Activated naive CD8-positive, alpha-beta T cell (primary cell): ENCODE results near the gene ATP4B.
A peak's percentile ranks its signal among the peaks of the same experiment; 100 is the strongest.

ENCODE experiments used
- H3K27ac Mint-ChIP-seq: one replicate; pipeline ENCODE4 v1.8.0; 2021; ENCODE audit warnings: mixed read lengths
- H3K27me3 Mint-ChIP-seq: one replicate; pipeline ENCODE4 v1.8.0; 2021; ENCODE audit warnings: mixed read lengths
- H3K36me3 Mint-ChIP-seq: one replicate; pipeline ENCODE4 v1.8.0; 2021; ENCODE audit warnings: mixed read lengths
- H3K4me1 Mint-ChIP-seq: one replicate; pipeline ENCODE4 v1.8.0; 2021; ENCODE audit warnings: low read depth, mixed read lengths
- H3K4me3 Mint-ChIP-seq: one replicate; pipeline ENCODE4 v1.8.0; 2021; ENCODE audit warnings: mild to moderate bottlenecking, mixed read lengths
- H3K9me3 Mint-ChIP-seq: one replicate; pipeline ENCODE4 v1.8.0; 2021; ENCODE audit warnings: low read depth, mixed read lengths

ATP4B gene

DNA sequence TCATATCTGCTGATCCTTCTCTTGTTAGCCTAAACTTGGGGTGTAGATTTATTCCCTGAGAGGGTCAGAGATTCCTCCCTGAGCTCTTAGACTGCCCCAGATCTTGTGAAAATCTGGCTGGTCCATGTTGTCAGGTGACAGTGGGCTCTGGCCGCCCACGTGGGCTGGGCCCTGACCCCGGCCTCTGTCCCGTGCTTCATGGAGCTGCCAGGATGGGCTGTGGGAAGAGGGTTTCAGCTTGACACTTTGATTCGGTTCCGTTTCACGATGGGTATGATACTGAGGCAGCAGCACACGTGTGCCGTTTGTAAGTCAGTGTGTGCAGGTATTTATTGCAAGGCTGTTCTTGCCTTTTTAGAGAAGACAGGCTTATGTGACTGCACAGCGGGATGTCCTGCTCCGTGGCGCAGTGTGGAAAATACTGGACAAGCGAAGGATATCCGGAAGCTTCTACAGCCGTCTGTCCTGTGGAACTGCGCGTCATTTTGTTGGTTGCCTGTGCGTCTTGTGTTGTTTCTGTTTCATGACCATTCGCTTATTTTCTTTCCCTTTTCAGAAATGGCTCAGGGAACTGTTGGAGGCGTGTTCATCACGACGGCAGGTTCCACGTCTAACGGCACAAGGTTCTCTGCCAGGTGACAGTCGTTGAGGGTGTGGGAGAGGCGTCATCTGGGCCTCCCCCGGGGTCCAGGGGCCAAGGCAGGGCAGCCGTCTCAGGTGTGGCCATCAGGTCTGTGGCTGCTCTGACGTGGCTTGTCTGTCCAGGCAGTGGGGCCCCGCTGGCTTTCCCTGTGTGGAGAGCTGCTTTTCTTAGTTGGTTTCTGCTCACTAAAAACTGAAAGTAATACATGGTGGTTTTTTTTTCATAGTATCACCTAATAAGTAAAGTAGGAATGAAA, 20.5 kb downstream of the ATP4B start:
- peaks cover 28% of the 10 kb centered on the region for H3K36me3 Mint-ChIP-seq

DNA sequence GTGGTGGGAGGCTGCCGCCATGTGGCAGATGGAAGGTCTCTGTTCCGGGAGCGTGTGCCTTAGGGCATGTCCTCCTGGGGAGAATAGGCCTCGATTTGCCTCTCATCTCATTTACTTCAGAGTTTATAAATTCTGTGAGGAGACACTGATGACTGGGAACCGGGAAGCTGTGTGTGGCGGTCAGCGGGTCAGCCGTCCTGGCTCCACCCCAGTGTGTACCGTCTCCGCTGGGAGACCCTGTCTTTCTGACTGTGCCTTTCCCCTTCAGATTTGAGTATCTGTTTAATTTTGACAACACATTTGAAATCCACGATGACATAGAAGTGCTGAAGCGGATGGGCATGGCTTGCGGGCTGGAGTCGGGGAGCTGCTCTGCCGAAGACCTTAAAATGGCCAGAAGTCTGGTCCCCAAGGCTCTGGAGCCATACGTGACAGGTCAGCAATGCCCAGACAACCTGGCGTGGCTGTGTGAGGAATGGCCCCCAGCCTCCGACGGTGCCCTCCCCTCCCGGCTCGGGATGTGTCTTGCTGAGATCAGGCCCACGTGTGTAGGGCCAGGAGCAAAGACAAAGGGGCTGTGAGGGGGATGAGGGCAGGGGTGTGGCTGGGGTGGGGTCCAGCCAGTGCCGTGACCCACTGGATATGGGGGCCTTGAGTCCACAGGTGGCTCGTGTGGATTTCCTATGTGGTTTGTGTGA, 21.6 kb downstream of the ATP4B start:
- H3K36me3 Mint-ChIP-seq = peaks cover 20% of the 10 kb centered on the region
- peaks cover 35% of the 10 kb centered on the region for H3K4me1 Mint-ChIP-seq
- no peaks in the 10 kb centered on the region for H3K9me3 Mint-ChIP-seq
- H3K27ac Mint-ChIP-seq = no peak overlapping the region
- H3K27me3 Mint-ChIP-seq = no peaks in the 10 kb centered on the region
- H3K4me3 Mint-ChIP-seq = no peak overlapping the region

More for the DNA sequence above, 20.5 kb downstream of the ATP4B start:
- no peak overlapping the region for H3K27ac Mint-ChIP-seq
- no peak overlapping the region for H3K4me3 Mint-ChIP-seq
- H3K27me3 Mint-ChIP-seq = no peaks in the 10 kb centered on the region
- peaks cover 33% of the 10 kb centered on the region for H3K4me1 Mint-ChIP-seq
- no peaks in the 10 kb centered on the region for H3K9me3 Mint-ChIP-seq

- H3K36me3 Mint-ChIP-seq = peaks cover 20% of the 10 kb centered on the region
- no peak overlapping the region for H3K4me3 Mint-ChIP-seq
- H3K4me1 Mint-ChIP-seq = peaks cover 34% of the 10 kb centered on the region
- H3K9me3 Mint-ChIP-seq = no peaks in the 10 kb centered on the region
- no peak overlapping the region for H3K27ac Mint-ChIP-seq
- no peaks in the 10 kb centered on the region for H3K27me3 Mint-ChIP-seq
Measured at GRCh38 chr13:113635709-113636108, 22.3 kb downstream of the ATP4B start.

DNA sequence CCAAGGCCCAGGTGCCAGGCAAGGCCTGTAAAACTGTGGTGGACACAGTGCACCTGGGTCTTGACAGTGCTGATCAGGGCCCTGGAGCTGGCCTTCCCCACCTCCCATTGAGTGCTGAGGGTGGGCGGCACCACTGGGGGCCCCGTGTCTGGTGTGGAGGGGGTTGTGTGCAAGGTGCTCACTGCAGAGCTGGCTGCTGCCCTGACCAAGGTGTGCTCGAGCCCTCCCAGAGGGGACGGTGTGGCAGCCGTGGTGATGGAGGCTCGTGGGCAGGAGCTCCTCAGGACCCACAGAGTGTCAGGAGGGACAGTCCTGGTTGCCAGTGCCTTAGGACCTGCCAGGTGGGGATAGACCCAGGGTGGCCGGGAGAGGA, 23.0 kb downstream of the ATP4B start:
- peaks cover 13% of the 10 kb centered on the region for H3K36me3 Mint-ChIP-seq
- H3K9me3 Mint-ChIP-seq = no peaks in the 10 kb centered on the region
- peak overlapping the region; percentile 67 for H3K4me3 Mint-ChIP-seq
- H3K27me3 Mint-ChIP-seq = no peaks in the 10 kb centered on the region
- H3K27ac Mint-ChIP-seq = peak overlapping the region; percentile 73
- H3K4me1 Mint-ChIP-seq = peaks cover 36% of the 10 kb centered on the region

DNA sequence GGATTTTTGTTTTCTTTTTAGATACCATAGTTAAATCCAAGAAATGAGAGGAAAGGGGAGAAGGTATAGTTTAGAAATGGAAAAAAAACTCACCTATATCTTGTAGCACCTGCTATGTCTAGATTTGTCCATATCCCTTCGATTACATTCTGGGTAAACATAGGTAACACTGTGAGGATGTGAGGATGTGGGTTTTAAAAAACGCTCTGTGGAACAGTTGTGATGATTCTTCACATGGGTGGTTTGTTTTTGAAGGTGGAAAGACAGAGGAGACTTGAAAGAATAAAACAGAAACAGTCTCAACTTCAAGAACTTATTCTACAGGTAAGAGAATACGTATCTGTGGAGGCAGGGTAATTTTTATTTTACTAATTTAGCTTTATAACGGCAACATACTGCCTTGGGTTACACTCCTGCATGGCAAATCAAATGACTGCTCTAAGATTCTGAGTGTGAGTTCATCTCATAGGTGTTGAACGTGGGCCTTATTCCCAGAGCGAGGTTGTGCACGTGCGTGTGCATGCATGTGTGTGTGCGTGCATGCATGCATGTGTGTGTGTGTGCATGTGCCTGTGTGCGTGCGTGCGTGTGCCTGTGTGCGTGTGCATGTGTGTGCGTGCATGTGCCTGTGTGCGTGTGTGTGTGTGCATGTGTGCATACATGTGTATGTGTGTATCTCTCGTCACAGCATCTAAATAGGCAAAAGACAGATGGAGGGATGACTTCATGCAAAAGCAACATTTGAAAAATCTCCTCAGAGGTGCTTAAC, 23.5 kb downstream of the ATP4B start:
- no peaks in the 10 kb centered on the region for H3K27me3 Mint-ChIP-seq
- peak overlapping the region; percentile 82 for H3K27ac Mint-ChIP-seq
- H3K4me1 Mint-ChIP-seq = peaks cover 36% of the 10 kb centered on the region
- no peaks in the 10 kb centered on the region for H3K9me3 Mint-ChIP-seq
- H3K36me3 Mint-ChIP-seq = peaks cover 13% of the 10 kb centered on the region
- peak overlapping the region; percentile 67 for H3K4me3 Mint-ChIP-seq

- Mint-ChIP-seq H3K27ac (peak overlapping the region; percentile 58), H3K4me3 (peak overlapping the region; percentile 67), H3K9me3 (no peaks in the 10 kb centered on the region), H3K27me3 (no peaks in the 10 kb centered on the region), H3K36me3 (peaks cover 9% of the 10 kb centered on the region), H3K4me1 (peaks cover 34% of the 10 kb centered on the region)
Measured at GRCh38 chr13:113633485-113633873, 24.5 kb downstream of the ATP4B start.

GRCh38 chr13:113632706-113633484, 25.1 kb downstream of the ATP4B start:
- peaks cover 9% of the 10 kb centered on the region for H3K36me3 Mint-ChIP-seq
- peak overlapping the region; percentile 58 for H3K27ac Mint-ChIP-seq
- peak overlapping the region; percentile 28 for H3K4me3 Mint-ChIP-seq
- no peaks in the 10 kb centered on the region for H3K27me3 Mint-ChIP-seq
- peaks cover 34% of the 10 kb centered on the region for H3K4me1 Mint-ChIP-seq
- no peaks in the 10 kb centered on the region for H3K9me3 Mint-ChIP-seq

DNA sequence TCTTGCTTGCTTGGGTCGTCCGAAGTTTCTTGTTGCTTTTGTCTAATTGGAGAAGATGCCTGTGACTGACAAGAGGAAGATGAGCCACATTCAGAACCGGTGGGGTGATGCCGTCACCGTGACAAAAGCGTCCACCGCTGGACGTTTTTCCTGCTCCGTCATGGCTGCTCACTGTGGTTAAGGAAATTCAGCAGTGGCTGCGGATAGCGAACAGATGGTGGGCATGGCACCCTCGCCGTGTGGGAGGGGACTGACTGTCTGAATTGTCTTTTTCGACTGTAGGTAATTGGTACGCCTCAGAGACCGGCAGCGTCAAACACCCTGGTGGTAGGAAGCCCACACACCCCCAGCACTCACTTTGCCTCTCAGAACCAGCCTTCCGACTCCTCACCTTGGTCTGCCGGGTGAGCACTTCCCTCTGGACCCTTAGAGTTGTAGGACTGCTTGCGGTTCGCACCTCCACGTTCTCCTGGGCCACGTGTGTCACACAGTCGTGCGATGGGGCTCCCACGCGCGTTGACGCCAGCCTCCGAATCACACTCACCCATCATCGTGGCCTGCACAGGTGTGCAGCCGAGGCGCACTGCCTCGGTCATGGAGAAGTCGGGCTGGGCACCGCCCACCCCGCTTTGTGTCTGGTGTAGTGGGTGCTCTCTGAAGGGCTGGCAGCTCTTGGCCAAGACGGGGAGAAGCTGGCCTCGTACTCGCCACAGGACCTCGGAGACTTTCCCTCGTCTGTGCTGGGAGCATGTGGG, 26.5 kb downstream of the ATP4B start:
- H3K4me1 Mint-ChIP-seq = peaks cover 34% of the 10 kb centered on the region
- no peak overlapping the region for H3K27ac Mint-ChIP-seq
- no peaks in the 10 kb centered on the region for H3K27me3 Mint-ChIP-seq
- no peak overlapping the region for H3K4me3 Mint-ChIP-seq
- peaks cover 9% of the 10 kb centered on the region for H3K36me3 Mint-ChIP-seq
- no peaks in the 10 kb centered on the region for H3K9me3 Mint-ChIP-seq

GRCh38 chr13:113630804-113631203, 27.2 kb downstream of the ATP4B start:
- no peaks in the 10 kb centered on the region for H3K9me3 Mint-ChIP-seq
- no peak overlapping the region for H3K4me3 Mint-ChIP-seq
- peaks cover 34% of the 10 kb centered on the region for H3K4me1 Mint-ChIP-seq
- H3K27ac Mint-ChIP-seq = no peak overlapping the region
- H3K27me3 Mint-ChIP-seq = no peaks in the 10 kb centered on the region
- peaks cover 9% of the 10 kb centered on the region for H3K36me3 Mint-ChIP-seq

DNA sequence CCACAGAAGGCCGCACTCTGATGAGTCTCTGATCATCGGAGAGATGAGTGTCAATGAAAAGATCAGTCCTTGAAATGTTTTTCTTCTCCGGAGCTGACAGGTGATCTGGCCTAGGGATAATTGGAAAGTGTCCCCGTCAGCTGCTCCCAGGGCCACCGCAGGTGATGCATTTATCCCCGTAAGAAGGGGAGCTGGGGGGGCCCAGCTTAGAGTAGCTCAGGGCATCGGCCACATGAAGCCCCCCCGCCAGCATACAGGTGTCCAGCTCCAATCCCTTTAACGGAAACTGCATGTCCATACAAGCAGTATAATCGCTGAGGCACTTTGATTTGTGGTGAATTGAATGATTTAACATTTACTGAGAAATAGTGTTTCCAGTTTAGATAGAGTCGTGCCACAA, 27.7 kb downstream of the ATP4B start:
- peaks cover 34% of the 10 kb centered on the region for H3K4me1 Mint-ChIP-seq
- no peaks in the 10 kb centered on the region for H3K9me3 Mint-ChIP-seq
- H3K27ac Mint-ChIP-seq = no peak overlapping the region
- no peaks in the 10 kb centered on the region for H3K27me3 Mint-ChIP-seq
- no peak overlapping the region for H3K4me3 Mint-ChIP-seq
- peaks cover 9% of the 10 kb centered on the region for H3K36me3 Mint-ChIP-seq

DNA sequence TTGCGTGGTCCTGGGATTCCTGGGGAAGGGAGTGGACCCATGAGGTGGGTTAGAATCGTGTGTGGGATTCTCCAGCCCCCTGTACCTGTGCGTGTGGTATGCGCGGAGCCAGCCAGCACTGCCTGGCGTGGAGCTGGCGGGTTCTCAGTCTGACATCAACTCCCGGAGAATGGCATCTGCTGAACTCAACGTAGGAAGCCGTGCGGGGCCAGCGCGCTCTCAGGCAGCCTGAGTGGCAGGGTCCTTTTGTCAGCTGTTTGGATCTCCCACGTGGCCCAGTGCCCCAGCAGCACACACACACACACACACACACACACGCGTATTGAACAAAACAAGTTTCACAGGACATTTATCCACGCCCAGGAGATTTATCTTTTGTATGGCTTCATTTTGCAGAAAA, 28.1 kb downstream of the ATP4B start:
- peaks cover 30% of the 10 kb centered on the region for H3K4me1 Mint-ChIP-seq
- H3K9me3 Mint-ChIP-seq = no peaks in the 10 kb centered on the region
- H3K36me3 Mint-ChIP-seq = peaks cover 9% of the 10 kb centered on the region
- H3K27me3 Mint-ChIP-seq = no peaks in the 10 kb centered on the region
- no peak overlapping the region for H3K27ac Mint-ChIP-seq
- no peak overlapping the region for H3K4me3 Mint-ChIP-seq

- Mint-ChIP-seq H3K4me3 (no peak overlapping the region), H3K9me3 (no peaks in the 10 kb centered on the region), H3K27me3 (no peaks in the 10 kb centered on the region), H3K27ac (no peak overlapping the region), H3K4me1 (peaks cover 17% of the 10 kb centered on the region), H3K36me3 (peaks cover 4% of the 10 kb centered on the region)
Measured at GRCh38 chr13:113628291-113629270, 29.4 kb downstream of the ATP4B start.

- Mint-ChIP-seq H3K4me3 (no peak overlapping the region), H3K27ac (no peak overlapping the region), H3K27me3 (no peaks in the 10 kb centered on the region), H3K36me3 (peaks cover 4% of the 10 kb centered on the region), H3K4me1 (peaks cover 7% of the 10 kb centered on the region), H3K9me3 (no peaks in the 10 kb centered on the region)
Measured at GRCh38 chr13:113627136-113627535, 30.9 kb downstream of the ATP4B start.
